ENCODE measurements around the gene TMEM38B.
"Not testable (repeated sequence)": the region's sequence is repeated elsewhere in the genome, so short reads cannot be mapped to it uniquely, and the experiment has no call there.

TMEM38B gene

GRCh38 chr9:105728230-105728629 lies 33.9 kb downstream of the TMEM38B start:
- DNase-seq = not testable (repeated sequence)

GRCh38 chr9:105731420-105731819 lies 37.1 kb downstream of the TMEM38B start:
- DNase-seq = not testable (repeated sequence)

DNA sequence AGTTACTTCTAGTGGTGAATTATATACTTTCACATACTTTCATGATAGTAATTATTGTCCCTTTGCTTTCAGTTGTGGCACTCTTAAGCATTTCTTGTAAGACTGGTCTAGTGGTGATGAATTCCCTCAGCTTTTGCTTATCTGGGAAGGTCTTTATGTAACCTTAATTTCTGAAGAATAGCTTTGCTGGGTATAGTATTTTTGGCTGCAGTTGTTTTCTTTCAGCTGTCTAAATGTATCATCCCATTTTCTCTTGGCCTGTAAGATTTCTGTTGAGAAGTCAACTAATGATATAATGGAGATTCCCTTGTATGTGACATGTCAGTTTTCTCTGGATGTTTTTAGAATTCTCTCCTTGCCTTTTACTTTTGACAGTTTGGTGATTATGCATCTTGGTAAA lies 41.0 kb downstream of the TMEM38B start:
- no peak for DNase-seq

- DNase-seq = no peak
These were observed 42.9 kb downstream of the TMEM38B start for GRCh38 chr9:105737205-105737604.

- no peak for DNase-seq
These were observed 47.7 kb downstream of the TMEM38B start for GRCh38 chr9:105742088-105742487.

- DNase-seq = not testable (repeated sequence)
These were observed 53.0 kb downstream of the TMEM38B start for GRCh38 chr9:105747325-105747724.

DNA sequence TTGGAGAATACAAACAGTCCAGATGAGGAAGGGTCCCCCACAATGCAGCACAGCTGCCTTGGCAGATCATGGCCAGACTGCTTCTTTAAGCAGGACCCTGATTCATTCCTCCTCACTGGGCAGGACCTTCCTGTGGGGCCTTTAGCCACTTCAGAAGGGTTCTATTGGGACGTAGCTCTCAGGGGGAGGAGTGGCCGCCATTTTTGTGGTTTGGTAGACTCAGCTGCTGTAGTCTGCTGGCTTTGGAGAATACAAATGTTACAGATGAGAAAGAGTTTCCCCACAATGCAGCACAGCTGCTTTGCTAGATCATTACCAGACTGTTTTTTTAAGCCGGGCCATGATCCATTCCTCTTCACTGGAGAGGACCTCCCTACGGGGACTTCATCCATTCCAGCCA lies 57.4 kb downstream of the TMEM38B start:
- DNase-seq = no peak

DNA sequence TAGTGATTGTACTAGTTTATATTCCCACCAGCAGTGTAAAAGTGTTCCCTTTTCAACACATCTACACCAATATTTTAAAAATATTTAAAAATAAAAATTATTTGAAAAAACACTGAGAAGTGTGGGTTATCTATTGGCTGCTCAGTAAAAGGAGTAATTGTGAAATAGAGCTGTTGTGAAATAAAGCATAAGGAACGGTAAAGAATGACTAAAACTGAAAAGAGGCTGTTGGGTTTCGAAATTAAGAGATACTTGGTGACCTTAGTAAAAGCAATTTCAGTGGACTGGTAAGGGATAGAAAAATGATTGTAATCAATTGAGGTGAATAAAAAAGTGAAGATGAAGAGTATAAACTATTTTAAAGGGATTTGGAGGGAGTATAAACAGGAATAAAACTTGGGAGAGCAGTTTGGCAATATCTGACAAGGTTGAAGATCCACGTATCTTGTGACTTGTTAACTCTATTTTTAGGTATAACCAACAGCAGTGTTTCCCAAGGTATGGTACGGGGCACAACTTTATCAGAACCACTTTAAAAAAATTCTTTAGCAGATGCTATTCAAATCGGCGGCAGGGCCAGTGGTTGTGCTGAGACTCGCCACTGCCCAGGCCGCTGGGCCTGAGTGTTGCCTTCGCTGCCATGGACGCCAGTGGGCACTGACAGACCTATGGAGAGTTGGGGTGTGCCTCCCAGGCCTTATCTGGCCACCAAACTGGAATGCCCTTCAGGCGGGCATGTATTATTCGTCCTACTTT lies 63.3 kb downstream of the TMEM38B start:
- no peak for DNase-seq

- no peak for DNase-seq
These were observed 65.7 kb downstream of the TMEM38B start for GRCh38 chr9:105760053-105760452.

DNA sequence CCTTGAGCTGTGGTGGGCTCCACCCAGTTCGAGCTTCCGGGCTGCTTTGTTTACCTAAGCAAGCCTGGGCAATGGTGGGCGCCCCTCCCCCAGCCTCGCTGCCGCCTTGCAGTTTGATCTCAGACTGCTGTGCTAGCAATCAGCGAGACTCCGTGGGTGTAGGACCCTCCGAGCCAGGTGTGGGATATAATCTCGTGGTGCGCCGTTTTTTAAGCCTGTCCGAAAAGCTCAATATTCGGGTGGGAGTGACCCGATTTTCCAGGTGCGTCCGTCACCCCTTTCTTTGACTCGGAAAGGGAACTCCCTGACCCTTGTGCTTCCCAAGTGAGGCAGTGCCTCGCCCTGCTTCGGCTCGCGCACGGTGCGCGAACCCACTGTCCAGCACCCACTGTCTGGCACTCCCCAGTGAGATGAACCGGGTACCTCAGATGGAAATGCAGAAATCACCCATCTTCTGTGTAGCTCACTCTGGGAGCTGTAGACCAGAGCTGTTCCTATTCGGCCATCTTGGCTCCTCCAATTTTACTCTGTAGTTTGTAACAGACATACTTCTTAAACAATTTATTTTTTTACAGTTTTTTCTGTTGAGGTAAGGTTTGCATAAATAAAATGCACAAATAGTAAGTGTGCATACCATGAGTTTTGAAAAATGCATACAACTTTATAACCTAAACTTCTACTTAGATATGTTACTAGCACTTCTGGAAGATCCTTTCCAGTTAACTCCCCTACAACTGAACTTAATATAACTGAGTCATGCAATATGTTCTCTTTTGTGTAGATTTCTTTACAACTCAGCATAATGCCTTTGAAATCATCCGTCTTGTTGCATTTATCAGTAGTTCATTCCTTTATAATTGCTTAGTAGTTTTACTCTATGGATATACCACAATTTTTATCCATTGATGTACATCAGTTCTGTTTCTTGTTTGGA lies 88.5 kb downstream of the TMEM38B start:
- not testable (repeated sequence) for DNase-seq

- DNase-seq = not testable (repeated sequence)
These were observed 89.1 kb downstream of the TMEM38B start for GRCh38 chr9:105783495-105783872.

GRCh38 chr9:105786796-105787195 lies 92.5 kb downstream of the TMEM38B start:
- DNase-seq = not testable (repeated sequence)

DNA sequence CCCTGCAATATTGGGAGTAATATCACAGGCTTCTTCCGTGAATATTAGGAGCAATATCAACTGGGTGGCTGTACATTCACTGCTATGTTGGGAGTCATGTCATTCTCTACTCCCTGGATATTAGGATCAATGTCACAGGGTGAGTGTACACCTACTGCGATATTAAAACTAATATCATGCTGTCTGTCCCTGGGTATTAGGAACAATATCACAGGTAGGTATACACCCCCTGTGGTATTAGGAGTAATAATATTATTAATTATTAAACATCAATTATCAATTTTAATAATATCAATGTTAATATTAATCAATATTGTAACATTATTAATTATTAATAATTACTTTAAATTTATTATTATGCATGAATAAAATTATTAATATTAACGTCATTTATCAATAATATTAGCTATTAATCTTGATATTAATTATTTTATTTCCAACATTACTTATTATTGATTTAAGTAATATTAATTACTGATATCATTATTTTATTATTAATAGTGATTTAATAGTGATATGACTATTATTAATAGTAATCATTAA lies 121.9 kb downstream of the TMEM38B start:
- DNase-seq = no peak

DNA sequence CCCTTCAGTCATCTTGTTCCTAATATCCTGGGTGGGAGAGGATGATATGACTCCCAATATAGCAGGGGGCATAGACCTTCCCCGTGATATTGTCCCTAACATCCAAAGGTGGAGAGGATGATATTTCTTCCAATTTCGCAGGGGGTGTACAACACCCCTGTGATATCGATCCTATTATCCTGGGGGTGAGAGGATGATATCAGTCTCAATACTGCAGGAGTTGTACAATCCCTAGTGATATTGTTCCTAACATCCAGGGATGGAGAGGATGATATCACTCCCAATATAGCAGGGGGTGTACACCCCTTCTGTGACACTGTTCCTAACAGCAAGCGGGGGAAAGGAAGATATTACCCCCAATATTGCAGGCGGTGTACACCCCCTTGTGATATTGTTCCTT lies 122.6 kb downstream of the TMEM38B start:
- DNase-seq = no peak

GRCh38 chr9:105818903-105819302 lies 124.6 kb downstream of the TMEM38B start:
- no peak for DNase-seq

- DNase-seq = no peak
These were observed 128.5 kb downstream of the TMEM38B start for GRCh38 chr9:105822814-105823213.
